ENCODE data around the gene CACNA1S.
A peak's percentile ranks its signal among the peaks of the same experiment; 100 is the strongest.

GRCh38 chr1:201114245-201115131 is 2.3 kb upstream of the CACNA1S start:
- TF ChIP-seq POLR2A (IDR thresholded peaks at IDR 0.05): peak in 1 of 2 donors; percentile 37
- peak in 3 of 4 experiments; percentile 82 to 93 (median 88) for TF ChIP-seq CTCF (IDR thresholded peaks at IDR 0.05)
- no peak for TF ChIP-seq EP300 (IDR thresholded peaks at IDR 0.05)

Data from gastroesophageal sphincter (tissue), 3 donors.